ENCODE data around the gene ATP1A4. TPM values are rescaled to one million over a fixed set of nuclear protein-coding genes. Genes with fewer than 3 reads are reported as not detected.

The ATP1A4 gene
- total RNA-seq, 2 donors from 2014 or later = not detected

GRCh38 chr1:160193832-160194736 lies 42.7 kb downstream of the ATP1A4 start:
- DNase-seq = no peak
- no peaks in the 10 kb centered on the region for H3K27me3 Mint-ChIP-seq (ENCODE audit: low read depth)
- H3K9me3 Mint-ChIP-seq = no peaks in the 10 kb centered on the region
- H3K36me3 Mint-ChIP-seq (ENCODE audit: insufficient read depth in 2 of 2) = no peaks in the 10 kb centered on the region
- H3K27ac Mint-ChIP-seq = no peak overlapping the region
- ATAC-seq (replicated peaks in 1 of 2) = no peak
- no peaks in the 10 kb centered on the region for H3K4me1 Mint-ChIP-seq (ENCODE audit: low read depth)
- no peak overlapping the region for H3K4me3 Mint-ChIP-seq

- Mint-ChIP-seq H3K4me1 (ENCODE audit: low read depth) (no peaks in the 10 kb centered on the region), H3K27me3 (ENCODE audit: low read depth) (no peaks in the 10 kb centered on the region), H3K36me3 (ENCODE audit: insufficient read depth in 2 of 2) (no peaks in the 10 kb centered on the region), H3K27ac (no peak overlapping the region), H3K4me3 (no peak overlapping the region), H3K9me3 (no peaks in the 10 kb centered on the region)
- DNase-seq (no peak), ATAC-seq (replicated peaks in 1 of 2) (no peak)
These were observed 43.3 kb downstream of the ATP1A4 start for GRCh38 chr1:160194737-160195059.

DNA sequence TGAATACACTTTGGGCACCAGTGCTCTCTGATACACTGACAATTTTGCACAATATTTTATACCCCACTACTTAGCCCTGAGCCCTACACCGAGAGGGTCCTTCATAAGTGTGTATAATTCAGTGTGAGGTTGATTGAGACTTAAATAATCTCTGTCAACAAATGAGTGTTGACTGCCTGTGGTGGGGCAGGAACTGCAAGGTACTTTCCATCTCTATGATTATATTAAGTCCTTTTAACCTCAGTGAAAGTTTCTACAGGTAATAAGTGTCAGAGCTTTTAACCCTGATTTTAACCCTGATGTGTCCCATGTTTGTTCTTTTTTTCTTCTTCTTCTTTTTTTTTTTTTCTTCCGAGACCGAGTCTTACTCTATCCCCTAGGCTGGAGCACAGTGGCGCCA lies 44.7 kb downstream of the ATP1A4 start:
- ATAC-seq (replicated peaks in 1 of 2) (no peak), DNase-seq (no peak)
- H3K9me3 Mint-ChIP-seq = no peaks in the 10 kb centered on the region
- no peak overlapping the region for H3K4me3 Mint-ChIP-seq
- H3K36me3 Mint-ChIP-seq (ENCODE audit: insufficient read depth in 2 of 2) = no peaks in the 10 kb centered on the region
- H3K27ac Mint-ChIP-seq = no peak overlapping the region
- no peaks in the 10 kb centered on the region for H3K4me1 Mint-ChIP-seq (ENCODE audit: low read depth)
- no peaks in the 10 kb centered on the region for H3K27me3 Mint-ChIP-seq (ENCODE audit: low read depth)

- H3K36me3 Mint-ChIP-seq (ENCODE audit: insufficient read depth in 2 of 2) = no peaks in the 10 kb centered on the region
- no peak overlapping the region for H3K27ac Mint-ChIP-seq
- H3K9me3 Mint-ChIP-seq = no peaks in the 10 kb centered on the region
- H3K4me3 Mint-ChIP-seq = no peak overlapping the region
- H3K4me1 Mint-ChIP-seq (ENCODE audit: low read depth) = no peaks in the 10 kb centered on the region
- no peaks in the 10 kb centered on the region for H3K27me3 Mint-ChIP-seq (ENCODE audit: low read depth)
- DNase-seq (no peak), ATAC-seq (replicated peaks in 1 of 2) (no peak)
These were observed 45.8 kb downstream of the ATP1A4 start for GRCh38 chr1:160197231-160197630.

DNA sequence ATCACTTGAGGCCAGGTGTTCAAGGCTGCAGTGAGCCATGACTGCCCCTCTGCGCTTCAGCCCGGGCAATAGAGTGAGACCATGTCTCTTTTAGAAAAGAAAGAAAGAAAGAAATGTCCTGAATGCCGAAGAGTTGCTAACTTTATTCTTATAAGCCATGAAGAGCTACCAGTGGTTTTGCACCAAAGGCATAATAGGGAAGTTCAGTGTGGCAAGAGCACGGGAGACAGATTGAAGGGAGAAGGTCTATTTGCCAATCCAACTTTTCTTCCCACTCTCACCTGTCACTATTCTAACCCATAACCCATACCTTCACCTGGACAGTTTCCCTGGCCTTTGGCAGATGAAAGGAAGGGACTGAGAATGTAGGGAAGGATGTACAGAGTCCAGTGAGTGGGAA lies 49.4 kb downstream of the ATP1A4 start:
- H3K9me3 Mint-ChIP-seq = no peaks in the 10 kb centered on the region
- no peak overlapping the region for H3K27ac Mint-ChIP-seq
- H3K4me1 Mint-ChIP-seq (ENCODE audit: low read depth) = peaks cover 11% of the 10 kb centered on the region
- ATAC-seq (replicated peaks in 1 of 2) = no peak
- no peaks in the 10 kb centered on the region for H3K36me3 Mint-ChIP-seq (ENCODE audit: insufficient read depth in 2 of 2)
- DNase-seq = no peak
- no peaks in the 10 kb centered on the region for H3K27me3 Mint-ChIP-seq (ENCODE audit: low read depth)
- no peak overlapping the region for H3K4me3 Mint-ChIP-seq

- Mint-ChIP-seq H3K27me3 (ENCODE audit: low read depth) (no peaks in the 10 kb centered on the region), H3K27ac (peak overlapping the region; percentile 68), H3K4me1 (ENCODE audit: low read depth) (peaks cover 41% of the 10 kb centered on the region), H3K9me3 (no peaks in the 10 kb centered on the region), H3K36me3 (ENCODE audit: insufficient read depth in 2 of 2) (peaks cover 0 to 1% of the 10 kb centered on the region in 2 donors), H3K4me3 (peak overlapping the region; percentile 85 to 87)
- DNase-seq = peak in 1 of 2 donors; percentile 14
- no peak for ATAC-seq (replicated peaks in 1 of 2)
These were observed 53.3 kb downstream of the ATP1A4 start for GRCh38 chr1:160204526-160205241.

GRCh38 chr1:160205242-160206035 lies 54.0 kb downstream of the ATP1A4 start, which contains the start of gene PEA15:
PEA15 (plus strand) TSS chr1:160205384; CDS start chr1:160211545, 6,161 bp downstream.
- H3K4me3 Mint-ChIP-seq = peak within 1 kb of the TSS; percentile 85 to 87
- H3K4me1 Mint-ChIP-seq (ENCODE audit: low read depth) = peaks cover 49% of the 10 kb centered on the region
- H3K9me3 Mint-ChIP-seq = no peaks in the 10 kb centered on the region
- peaks cover 0 to 1% of the 10 kb centered on the region in 2 donors for H3K36me3 Mint-ChIP-seq (ENCODE audit: insufficient read depth in 2 of 2)
- no peaks in the 10 kb centered on the region for H3K27me3 Mint-ChIP-seq (ENCODE audit: low read depth)
- ATAC-seq (replicated peaks in 1 of 2) = peak; percentile 84 to 85
- DNase-seq = peak; percentile 80 to 84
- H3K27ac Mint-ChIP-seq = peak within 1 kb of the TSS; percentile 83

- Mint-ChIP-seq H3K4me3 (peak overlapping the region; percentile 58 to 87), H3K27me3 (ENCODE audit: low read depth) (no peaks in the 10 kb centered on the region), H3K4me1 (ENCODE audit: low read depth) (peaks cover 54% of the 10 kb centered on the region), H3K27ac (peak overlapping the region; percentile 74), H3K9me3 (no peaks in the 10 kb centered on the region), H3K36me3 (ENCODE audit: insufficient read depth in 2 of 2) (peaks cover 0 to 1% of the 10 kb centered on the region in 2 donors)
- ATAC-seq (replicated peaks in 1 of 2) = peak; percentile 72 to 79
- peak; percentile 51 to 53 for DNase-seq
These were observed 54.6 kb downstream of the ATP1A4 start for GRCh38 chr1:160206036-160206389.

DNA sequence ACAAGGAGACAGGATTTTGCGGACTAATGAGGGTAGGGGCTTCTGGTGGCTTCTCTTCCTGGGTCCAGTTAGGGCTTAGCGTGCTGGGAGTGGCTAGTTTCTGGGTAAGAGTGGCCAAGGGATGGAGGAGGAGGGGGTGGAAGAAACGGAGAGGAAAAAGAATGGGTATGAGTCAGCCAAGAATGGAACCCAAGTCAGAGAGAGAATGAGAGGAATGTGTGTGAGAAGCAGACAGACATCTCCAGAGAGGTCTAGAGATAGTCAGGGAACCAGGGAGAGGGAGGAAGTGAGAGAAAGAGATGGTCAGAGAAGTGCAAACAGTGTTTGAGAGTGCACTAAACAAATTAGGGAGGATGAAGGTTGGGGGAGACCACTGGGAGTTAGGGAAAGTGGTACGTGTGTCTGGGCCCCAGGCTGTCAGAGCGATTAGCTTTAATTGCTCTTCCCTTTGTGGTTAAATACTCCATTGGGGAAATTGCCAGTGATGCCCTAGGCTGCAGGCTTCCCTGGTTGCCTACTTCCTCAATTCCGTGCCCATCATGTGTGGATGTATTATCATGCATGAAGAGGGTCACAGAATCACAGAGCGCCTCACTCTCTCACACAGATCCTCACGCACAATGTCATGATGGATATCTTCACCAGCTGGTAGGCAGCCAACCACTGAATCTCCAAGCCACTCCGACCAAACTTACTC lies 55.2 kb downstream of the ATP1A4 start:
- Mint-ChIP-seq H3K9me3 (no peaks in the 10 kb centered on the region), H3K4me1 (ENCODE audit: low read depth) (peaks cover 54% of the 10 kb centered on the region), H3K27ac (peak overlapping the region; percentile 74), H3K27me3 (ENCODE audit: low read depth) (no peaks in the 10 kb centered on the region), H3K36me3 (ENCODE audit: insufficient read depth in 2 of 2) (peaks cover 1 to 2% of the 10 kb centered on the region in 2 donors), H3K4me3 (peak overlapping the region; percentile 58 to 87)
- no peak for ATAC-seq (replicated peaks in 1 of 2)
- DNase-seq = no peak

- Mint-ChIP-seq H3K36me3 (ENCODE audit: insufficient read depth in 2 of 2) (peaks cover 3 to 7% of the 10 kb centered on the region in 2 donors), H3K9me3 (no peaks in the 10 kb centered on the region)
- ATAC-seq (replicated peaks in 1 of 2) = no peak
These were observed 55.8 kb downstream of the ATP1A4 start for GRCh38 chr1:160207118-160207650.

GRCh38 chr1:160207771-160208556 lies 56.6 kb downstream of the ATP1A4 start:
- DNase-seq = no peak
- H3K9me3 Mint-ChIP-seq = no peaks in the 10 kb centered on the region
- H3K36me3 Mint-ChIP-seq (ENCODE audit: insufficient read depth in 2 of 2) = peaks cover 4 to 8% of the 10 kb centered on the region in 2 donors
- H3K27ac Mint-ChIP-seq = no peak overlapping the region
- no peaks in the 10 kb centered on the region for H3K27me3 Mint-ChIP-seq (ENCODE audit: low read depth)
- peaks cover 54% of the 10 kb centered on the region for H3K4me1 Mint-ChIP-seq (ENCODE audit: low read depth)
- no peak overlapping the region for H3K4me3 Mint-ChIP-seq
- no peak for ATAC-seq (replicated peaks in 1 of 2)

More at GRCh38 chr1:160207118-160207650, 55.8 kb downstream of the ATP1A4 start:
- peaks cover 54% of the 10 kb centered on the region for H3K4me1 Mint-ChIP-seq (ENCODE audit: low read depth)
- H3K27ac Mint-ChIP-seq = peak overlapping the region; percentile 7
- no peak for DNase-seq
- peak overlapping the region in 1 of 2 donors; percentile 3 for H3K4me3 Mint-ChIP-seq
- no peaks in the 10 kb centered on the region for H3K27me3 Mint-ChIP-seq (ENCODE audit: low read depth)
